IMR-90 (cell line): ENCODE measurements around the gene BTBD9. TPM values are rescaled to one million over a fixed set of nuclear protein-coding genes. Genes with fewer than 3 reads are reported as not detected.

ENCODE experiments used
- ATAC-seq: fragments of 200-7000 bp; cut with Tn5 transposase; 2 replicates; pipeline ENCODE4 v1.9.1; 2020; ENCODE audit warnings: low read depth, mild to moderate bottlenecking, moderate library complexity
- BruUV-seq: library from RNA; stranded (reverse); fragments of 400-500 nt; replicated peaks from 2 replicates; lab custom pipeline; 2021; lab: Mats Ljungman, UMichigan
- CTCF ChIA-PET: fragments of 300-600 bp; formaldehyde crosslinking; extraction: SDS; loops from one replicate; lab custom pipeline; 2021; ENCODE audit warnings: antibody characterized with exemption; lab: Yijun Ruan, JAX
- POLR2A ChIA-PET: fragments of 300-600 bp; sonication (Branson Sonifier 250); formaldehyde crosslinking; loops from one replicate; lab custom pipeline; 2022; ENCODE audit warnings: antibody characterized with exemption; ENCODE audit not compliant: unreplicated experiment; lab: Charles Lee
- DNase-seq: peaks from one replicate; pipeline ENCODE4 v3.0.0; 2013
- H2AFZ ChIP-seq: replicated peaks from 2 replicates; pipeline ENCODE3; 2013; ENCODE audit warnings: low read length, mild to moderate bottlenecking; ENCODE audit not compliant: poor library complexity
- H2AK5ac ChIP-seq: 2 replicates; pipeline ENCODE4 v1.6.1; 2013; ENCODE audit warnings: low read depth, low read length, inconsistent platforms
- H2AK9ac ChIP-seq: replicated peaks from 2 replicates; pipeline ENCODE3; 2013; ENCODE audit warnings: mild to moderate bottlenecking, low read depth, low read length, moderate library complexity; ENCODE audit not compliant: poor library complexity
- H2BK120ac ChIP-seq: 2 replicates; pipeline ENCODE4 v1.6.1; 2013; ENCODE audit warnings: low read depth, low read length, inconsistent platforms
- H2BK15ac ChIP-seq: 3 replicates; pipeline ENCODE4 v1.6.1; 2013; ENCODE audit warnings: low read depth, low read length, inconsistent platforms
- H2BK20ac ChIP-seq: 2 replicates; pipeline ENCODE4 v1.6.1; 2013; ENCODE audit warnings: low read depth, mild to moderate bottlenecking, inconsistent platforms, low read length, moderate library complexity
- H2BK5ac ChIP-seq: 2 replicates; pipeline ENCODE4 v1.6.1; 2013; ENCODE audit warnings: mild to moderate bottlenecking, low read depth, low read length, inconsistent platforms; ENCODE audit not compliant: poor library complexity, severe bottlenecking
- H3K14ac ChIP-seq: replicated peaks from 2 replicates; pipeline ENCODE4 v1.6.1; 2013; ENCODE audit warnings: low read depth, low read length, inconsistent platforms
- H3K18ac ChIP-seq: 2 replicates; pipeline ENCODE4 v1.6.1; 2013; ENCODE audit warnings: low read depth, low read length, control low read depth
- H3K23ac ChIP-seq: 2 replicates; pipeline ENCODE4 v1.6.1; 2013; ENCODE audit warnings: low read depth, low read length, inconsistent platforms
- H3K27ac ChIP-seq: 2 replicates; pipeline ENCODE4 v1.5.1; 2013; ENCODE audit warnings: mild to moderate bottlenecking, control low read depth, low read length; ENCODE audit not compliant: insufficient read depth
- H3K27me3 ChIP-seq: 2 replicates; pipeline ENCODE4 v1.6.1; 2013; ENCODE audit warnings: low read length; ENCODE audit not compliant: control insufficient read depth, insufficient read depth
- H3K36me3 ChIP-seq: 2 replicates; pipeline ENCODE4 v1.6.1; 2013; ENCODE audit warnings: low read length, mixed read lengths; ENCODE audit not compliant: control insufficient read depth, insufficient read depth
- H3K4ac ChIP-seq: 2 replicates; pipeline ENCODE4 v1.6.1; 2013; ENCODE audit warnings: low read depth, low read length, inconsistent platforms
- H3K4me1 ChIP-seq: 2 replicates; pipeline ENCODE4 v1.6.1; 2013; ENCODE audit warnings: low read length, mixed read lengths; ENCODE audit not compliant: control insufficient read depth, insufficient read depth
- H3K4me2 ChIP-seq: 2 replicates; pipeline ENCODE4 v1.6.1; 2013; ENCODE audit warnings: low read depth, mild to moderate bottlenecking, control low read depth, low read length, moderate library complexity
- H3K4me3 ChIP-seq: 2 replicates; pipeline ENCODE4 v1.5.1; 2013; ENCODE audit warnings: low read depth, mild to moderate bottlenecking, control low read depth, low read length, moderate library complexity; ENCODE audit not compliant: insufficient read depth
- H3K56ac ChIP-seq: 2 replicates; pipeline ENCODE4 v1.6.1; 2013; ENCODE audit warnings: low read length, inconsistent platforms; ENCODE audit not compliant: insufficient read depth; ENCODE audit errors: extremely low read depth
- H3K79me1 ChIP-seq, 2 experiments: 2 replicates each; pipeline ENCODE4 v1.6.1; 2013; ENCODE audit warnings: low read length in 2 of 2, inconsistent platforms in 1 of 2, low read depth in 1 of 2
- H3K9ac ChIP-seq: 2 replicates; pipeline ENCODE4 v1.6.1; 2013; ENCODE audit warnings: low read depth, low read length, control low read depth
- H3K9me1 ChIP-seq: 2 replicates; pipeline ENCODE4 v1.6.1; 2013; ENCODE audit warnings: low read length, inconsistent platforms; ENCODE audit not compliant: insufficient read depth
- H3K9me3 ChIP-seq: 2 replicates; pipeline ENCODE4 v1.6.1; 2013; ENCODE audit warnings: low read length; ENCODE audit not compliant: control insufficient read depth, insufficient read depth
- H4K20me1 ChIP-seq: 2 replicates; pipeline ENCODE4 v1.6.1; 2013; ENCODE audit warnings: low read length, inconsistent platforms; ENCODE audit not compliant: insufficient read depth
- H4K5ac ChIP-seq: 2 replicates; pipeline ENCODE4 v1.6.1; 2013; ENCODE audit warnings: mild to moderate bottlenecking, low read depth, low read length, control low read depth
- H4K8ac ChIP-seq, 2 experiments: 2 replicates each; pipeline ENCODE4 v1.6.1; 2013; ENCODE audit warnings: low read depth in 2 of 2, low read length in 2 of 2, control low read depth in 1 of 2, inconsistent platforms in 1 of 2
- H4K91ac ChIP-seq: 2 replicates; pipeline ENCODE4 v1.6.1; 2013; ENCODE audit warnings: low read depth, low read length, inconsistent platforms; ENCODE audit not compliant: insufficient read depth
- BHLHE40 ChIP-seq: fragments of 150-350 bp; IDR thresholded peaks from 2 replicates; pipeline ENCODE4 v1.6.1; 2016; ENCODE audit warnings: mild to moderate bottlenecking, low read depth, low read length
- CEBPB ChIP-seq: IDR thresholded peaks from 2 replicates; pipeline ENCODE4 v1.6.1; 2012; ENCODE audit warnings: low read depth, low read length, improper control_type of control experiment
- CHD1 ChIP-seq: IDR thresholded peaks from 2 replicates; pipeline ENCODE4 v1.6.1; 2012; ENCODE audit warnings: low read depth, low read length, improper control_type of control experiment
- CTCF ChIP-seq: conservative IDR thresholded peaks from 2 replicates; pipeline ENCODE4 v1.5.1; 2012; ENCODE audit warnings: mild to moderate bottlenecking, low read depth, low read length, improper control_type of control experiment
- FOS ChIP-seq: fragments of 150-350 bp; IDR thresholded peaks from 2 replicates; pipeline ENCODE4 v1.6.1; 2016; ENCODE audit warnings: low read depth, low read length
- MAFK ChIP-seq: IDR thresholded peaks from 2 replicates; pipeline ENCODE4 v1.6.1; 2012; ENCODE audit warnings: low read depth, low read length, improper control_type of control experiment
- MAZ ChIP-seq: IDR thresholded peaks from 2 replicates; pipeline ENCODE4 v1.6.1; 2012; ENCODE audit warnings: low read depth, mild to moderate bottlenecking, low read length, improper control_type of control experiment, moderate library complexity, borderline replicate concordance
- MXI1 ChIP-seq: IDR thresholded peaks from 2 replicates; pipeline ENCODE4 v1.6.1; 2012; ENCODE audit warnings: low read depth, mild to moderate bottlenecking, low read length, moderate library complexity, borderline replicate concordance
- NFE2L2 ChIP-seq: fragments of 150-350 bp; IDR thresholded peaks from 2 replicates; pipeline ENCODE4 v1.6.1; 2016; ENCODE audit warnings: low read depth, mild to moderate bottlenecking, low read length
- POLR2A ChIP-seq: IDR thresholded peaks from 2 replicates; pipeline ENCODE4 v1.6.1; 2012; ENCODE audit warnings: mild to moderate bottlenecking, low read depth, low read length
- RAD21 ChIP-seq: IDR thresholded peaks from 2 replicates; pipeline ENCODE4 v1.6.1; 2012; ENCODE audit warnings: low read length, improper control_type of control experiment
- RCOR1 ChIP-seq: IDR thresholded peaks from 2 replicates; pipeline ENCODE4 v1.6.1; 2012; ENCODE audit warnings: mild to moderate bottlenecking, low read length, improper control_type of control experiment; ENCODE audit not compliant: insufficient replicate concordance
- RFX5 ChIP-seq: IDR thresholded peaks from 2 replicates; pipeline ENCODE4 v1.8.0; 2012; ENCODE audit warnings: low read depth, mild to moderate bottlenecking, low read length, moderate library complexity
- WGBS, 2 experiments: methylation state at CpG; one replicate each; pipeline versions ENCODE4 v1.1.5 to v1.1.7; 2013; ENCODE audit warnings: missing lambda C conversion rate in 2 of 2; ENCODE audit not compliant: insufficient read length in 1 of 2; ENCODE audit errors: extremely low coverage in 2 of 2; 5-methylcytosine and 5-hydroxymethylcytosine counted together
- dilution Hi-C: fragments of 300-500 bp; cut with HindIII; formaldehyde crosslinking; loops from one replicate; pipeline ENCODE4 v1.14.3; 2018; ENCODE audit warnings: low sequenced_read_pairs; ENCODE audit not compliant: unreplicated experiment
- in situ Hi-C: fragments of 300-500 bp; cut with MboI; formaldehyde crosslinking; loops from 3 replicates; pipeline ENCODE4 v1.14.3; 2019; ENCODE audit warnings: low sequenced_read_pairs, inconsistent platforms, mixed read lengths
- intact Hi-C: fragments of 100-400 bp; cut with micrococcal nuclease; formaldehyde crosslinking; loops from 2 replicates; pipeline ENCODE4 v1.10.0; 2022
- polyA plus RNA-seq, 3 experiments: library from polyadenylated mRNA; depleted of rRNA; stranded (reverse); fragments of >200 nt; gene quantifications; 2 replicates each; pipeline ENCODE4 v1.2.3, GENCODE V29; 2012; ENCODE audit warnings: low replicate concordance in 1 of 3
- total RNA-seq: library from RNA; depleted of rRNA; stranded (reverse); fragments of >200 nt; gene quantifications from 2 replicates; pipeline ENCODE4 v1.2.3, GENCODE V29; 2012
- TF ChIP-seq, protein P1 (sequence below): fragments of 150-350 bp; IDR thresholded peaks from 2 replicates; pipeline ENCODE4 v1.6.1; 2017; ENCODE audit warnings: mild to moderate bottlenecking, antibody characterized with exemption, low read length, low read depth

BTBD9 gene
- total and polyA plus RNA-seq, 2 of the 4 experiments (the other 2 are of a cell fraction), result 4.1 to 22.0 TPM

GRCh38 chr6:38164131-38164481 is 475.6 kb downstream of the BTBD9 start (continued):
- no peak for TF ChIP-seq FOS
- no peak for TF ChIP-seq MAZ

DNA sequence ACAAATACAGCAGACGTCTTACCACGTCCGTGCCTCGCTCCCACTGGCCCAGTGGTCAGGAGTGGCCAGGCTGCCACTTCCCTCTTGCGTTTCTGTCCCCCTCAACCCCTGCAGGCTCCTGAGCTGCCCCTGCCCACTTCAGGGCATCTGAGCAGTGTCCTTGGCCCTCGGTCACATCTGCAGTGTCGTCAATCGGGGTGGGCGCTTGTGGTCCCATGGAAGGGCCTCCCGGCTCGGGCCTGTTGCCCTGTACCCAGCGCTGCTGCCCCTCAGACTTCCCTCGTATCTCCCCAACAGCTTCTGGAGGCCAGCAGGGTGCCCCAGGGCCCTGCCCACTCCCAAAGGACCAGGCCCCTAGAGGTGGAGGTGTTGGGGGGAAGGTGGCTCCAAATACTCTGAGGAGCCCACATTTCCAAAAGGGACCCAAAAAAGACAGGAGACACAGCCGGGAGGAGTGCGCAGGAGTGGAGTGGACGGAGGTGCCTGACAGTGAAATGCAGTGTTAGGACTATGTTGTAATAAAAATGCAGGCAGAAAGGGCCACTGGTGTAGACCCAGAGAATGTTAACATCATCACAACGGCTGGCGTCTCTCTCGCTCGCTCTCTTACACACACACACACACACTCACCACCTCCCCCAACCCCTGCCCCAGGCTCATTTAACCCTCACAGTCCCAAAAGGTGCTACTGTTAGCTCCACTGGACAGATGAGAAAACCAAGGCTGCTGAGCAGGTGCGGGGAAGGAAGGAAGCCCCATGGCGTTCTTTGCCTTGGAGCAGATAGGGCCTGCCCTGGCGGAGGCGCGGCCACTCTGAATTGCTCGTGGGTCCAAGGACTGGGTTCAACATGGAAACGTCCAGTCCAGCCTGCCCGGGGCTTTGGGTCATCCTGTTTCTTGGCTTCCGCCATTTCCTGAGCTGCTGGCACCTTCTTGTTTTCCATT is 476.3 kb downstream of the BTBD9 start:
- H3K27me3 ChIP-seq, result no peaks in the 10 kb centered on the region
- no peak overlapping the region for H2AFZ ChIP-seq
- no peaks in the 10 kb centered on the region for H3K9me3 ChIP-seq
- H2AK5ac ChIP-seq, result no peak overlapping the region
- H4K8ac ChIP-seq, result no peak overlapping the region
- in situ Hi-C loops, result no loop called here
- POLR2A ChIA-PET, result no interaction called here
- no peak overlapping the region for H2AK9ac ChIP-seq
- DNase-seq (no peak), ATAC-seq (no peak)
- H3K23ac ChIP-seq, result no peak overlapping the region
- H3K18ac ChIP-seq, result no peak overlapping the region
- peaks cover 12% of the 10 kb centered on the region for H3K9me1 ChIP-seq
- H4K5ac ChIP-seq, result no peak overlapping the region
- no peak overlapping the region for H3K4ac ChIP-seq
- peaks cover 3 to 21% of the 10 kb centered on the region in 2 experiments; a peak in 3 of 4 replicates for H3K79me1 ChIP-seq
- no peak overlapping the region for H3K56ac ChIP-seq
- H2BK120ac ChIP-seq, result no peak overlapping the region
- H3K4me3 ChIP-seq, result no peak overlapping the region
- intact Hi-C loops, result no loop called here
- no peak overlapping the region for H3K9ac ChIP-seq
- H4K20me1 ChIP-seq, result no peaks in the 10 kb centered on the region
- BruUV-seq, result no TSS peak
- no peaks in the 10 kb centered on the region for H3K4me1 ChIP-seq
- CTCF ChIA-PET, result no interaction called here
- H3K4me2 ChIP-seq, result no peak overlapping the region
- peaks cover 8% of the 10 kb centered on the region; the same call in 1 of the 2 replicates for H3K36me3 ChIP-seq
- no peak overlapping the region for H2BK5ac ChIP-seq
- H3K27ac ChIP-seq, result no peak overlapping the region
- dilution Hi-C loops, result no loop called here
- H2BK20ac ChIP-seq, result no peak overlapping the region
- WGBS, 2 experiments, result 92% methylated on average over 17 of the region's 29 CpGs; no CpG with 5 or more reads in 1 of the 2 experiments
- H4K91ac ChIP-seq, result no peak overlapping the region
- H3K14ac ChIP-seq, result no peak overlapping the region
- H2BK15ac ChIP-seq, result no peak overlapping the region
- TF ChIP-seq MXI1, result no peak
- no peak for TF ChIP-seq POLR2A
- no peak for TF ChIP-seq MAZ
- no peak for TF ChIP-seq CEBPB
- TF ChIP-seq CHD1, result no peak
- no peak for TF ChIP-seq BHLHE40
- TF ChIP-seq RFX5, result no peak
- TF ChIP-seq, protein P1, sequence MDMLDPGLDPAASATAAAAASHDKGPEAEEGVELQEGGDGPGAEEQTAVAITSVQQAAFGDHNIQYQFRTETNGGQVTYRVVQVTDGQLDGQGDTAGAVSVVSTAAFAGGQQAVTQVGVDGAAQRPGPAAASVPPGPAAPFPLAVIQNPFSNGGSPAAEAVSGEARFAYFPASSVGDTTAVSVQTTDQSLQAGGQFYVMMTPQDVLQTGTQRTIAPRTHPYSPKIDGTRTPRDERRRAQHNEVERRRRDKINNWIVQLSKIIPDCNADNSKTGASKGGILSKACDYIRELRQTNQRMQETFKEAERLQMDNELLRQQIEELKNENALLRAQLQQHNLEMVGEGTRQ, result no peak
- TF ChIP-seq RCOR1, result no peak
- TF ChIP-seq CTCF, result no peak
- TF ChIP-seq MAFK, result no peak
- TF ChIP-seq RAD21, result no peak
- no peak for TF ChIP-seq NFE2L2
